Astrocyte (in vitro differentiated cells and primary cell): Measurements from ENCODE around the gene TTLL8. TPM values are rescaled to one million over a fixed set of nuclear protein-coding genes. Genes with fewer than 3 reads are reported as not detected.
"Not testable (repeated sequence)": the region's sequence is repeated elsewhere in the genome, so short reads cannot be mapped to it uniquely, and the experiment has no call there.

Experiments used
- DNase-seq: peaks from one replicate; pipeline ENCODE4 v3.0.0-alpha.2; 2010; ENCODE audit warnings: low read depth
- FAIRE-seq: peaks from 2 replicates; lab custom pipeline; 2011; peaks lifted over from hg19 to GRCh38; lab: Jason Lieb, UNC
- H2AFZ ChIP-seq: 2 replicates; pipeline ENCODE4 v1.6.0; 2012; ENCODE audit warnings: low read depth, low read length, inconsistent platforms
- H3K27ac ChIP-seq: 2 replicates; pipeline ENCODE4 v1.5.1; 2011; ENCODE audit warnings: low read depth, low read length, inconsistent platforms
- H3K27me3 ChIP-seq: 2 replicates; pipeline ENCODE4 v1.6.0; 2011; ENCODE audit warnings: low read length, inconsistent platforms; ENCODE audit not compliant: insufficient read depth
- H3K36me3 ChIP-seq: 2 replicates; pipeline ENCODE4 v1.5.1; 2011; ENCODE audit warnings: low read length, inconsistent platforms; ENCODE audit not compliant: insufficient read depth
- H3K4me1 ChIP-seq: 2 replicates; pipeline ENCODE4 v1.5.1; 2011; ENCODE audit warnings: low read length, inconsistent platforms; ENCODE audit not compliant: insufficient read depth
- H3K4me2 ChIP-seq: 2 replicates; pipeline ENCODE4 v1.6.0; 2012; ENCODE audit warnings: low read length, inconsistent platforms
- H3K4me3 ChIP-seq: 2 replicates; pipeline ENCODE4 v1.5.1; 2011; ENCODE audit warnings: low read depth, mild to moderate bottlenecking, low read length, inconsistent platforms; ENCODE audit not compliant: insufficient read depth
- H3K79me2 ChIP-seq: 2 replicates; pipeline ENCODE4 v1.6.0; 2012; ENCODE audit warnings: mild to moderate bottlenecking, low read length, inconsistent platforms; ENCODE audit not compliant: insufficient read depth
- H3K9ac ChIP-seq: 2 replicates; pipeline ENCODE4 v1.6.0; 2012; ENCODE audit warnings: mild to moderate bottlenecking, low read length, inconsistent platforms
- H3K9me3 ChIP-seq: 2 replicates; pipeline ENCODE4 v1.5.1; 2012; ENCODE audit warnings: low read depth, mild to moderate bottlenecking, low read length, inconsistent platforms; ENCODE audit not compliant: insufficient read depth
- H4K20me1 ChIP-seq: 2 replicates; pipeline ENCODE4 v1.6.0; 2012; ENCODE audit warnings: low read length, inconsistent platforms; ENCODE audit not compliant: insufficient read depth
- H3K27ac Mint-ChIP-seq: one replicate; pipeline ENCODE4 v1.8.0; 2021; ENCODE audit warnings: mild to moderate bottlenecking, mixed read lengths; ENCODE audit not compliant: unreplicated experiment
- H3K27me3 Mint-ChIP-seq: one replicate; pipeline ENCODE4 v1.8.0; 2021; ENCODE audit warnings: low read depth, mixed read lengths; ENCODE audit not compliant: unreplicated experiment
- H3K36me3 Mint-ChIP-seq: one replicate; pipeline ENCODE4 v1.8.0; 2021; ENCODE audit warnings: low read depth, mixed read lengths; ENCODE audit not compliant: unreplicated experiment
- H3K4me1 Mint-ChIP-seq: one replicate; pipeline ENCODE4 v1.8.0; 2021; ENCODE audit warnings: low read depth, mixed read lengths; ENCODE audit not compliant: unreplicated experiment
- H3K4me3 Mint-ChIP-seq: one replicate; pipeline ENCODE4 v1.8.0; 2021; ENCODE audit warnings: mild to moderate bottlenecking, moderate library complexity, mixed read lengths; ENCODE audit not compliant: unreplicated experiment
- H3K9me3 Mint-ChIP-seq: one replicate; pipeline ENCODE4 v1.8.0; 2021; ENCODE audit warnings: mild to moderate bottlenecking, mixed read lengths; ENCODE audit not compliant: unreplicated experiment
- CTCF ChIP-seq: IDR thresholded peaks from 2 replicates; pipeline ENCODE4 v1.5.1; 2011; ENCODE audit warnings: low read depth, mild to moderate bottlenecking, inconsistent platforms, low read length, moderate library complexity; ENCODE audit not compliant: insufficient read depth
- EZH2 ChIP-seq: IDR thresholded peaks from 2 replicates; pipeline ENCODE4 v1.6.1; 2012; ENCODE audit warnings: mild to moderate bottlenecking, low read length, inconsistent platforms; ENCODE audit not compliant: insufficient read depth
- total RNA-seq: library from RNA; stranded (reverse); gene quantifications from 2 replicates; pipeline ENCODE4 v1.2.1, GENCODE V29; 2021

Gene TTLL8
- total RNA-seq, 1 donor from 2014 or later: not detected

- Histone ChIP-seq H3K4me1 (no peaks in the 10 kb centered on the region), H3K9me3 (no peaks in the 10 kb centered on the region), H3K79me2 (no peaks in the 10 kb centered on the region), H3K27me3 (no peaks in the 10 kb centered on the region), H3K4me3 (no peak overlapping the region), H4K20me1 (no peaks in the 10 kb centered on the region), H2AFZ (no peak overlapping the region), H3K27ac (no peak overlapping the region), H3K36me3 (no peaks in the 10 kb centered on the region), H3K9ac (no peak overlapping the region), H3K4me2 (no peak overlapping the region)
- TF ChIP-seq CTCF: peak; percentile 50
- no peak for TF ChIP-seq EZH2
- Mint-ChIP-seq H3K4me3 (no peak overlapping the region), H3K27me3 (peaks cover 27% of the 10 kb centered on the region), H3K36me3 (no peaks in the 10 kb centered on the region), H3K27ac (no peak overlapping the region), H3K9me3 (peaks cover 19% of the 10 kb centered on the region), H3K4me1 (no peaks in the 10 kb centered on the region)
- DNase-seq (no peak), FAIRE-seq (no peak)
These were observed 65.0 kb downstream of the TTLL8 start for GRCh38 chr22:49992921-49993648.

GRCh38 chr22:49991907-49992533 is 66.1 kb downstream of the TTLL8 start:
- H3K36me3 Mint-ChIP-seq: no peaks in the 10 kb centered on the region
- H3K27me3 Mint-ChIP-seq: peaks cover 27% of the 10 kb centered on the region
- Histone ChIP-seq H4K20me1 (no peaks in the 10 kb centered on the region), H2AFZ (no peak overlapping the region), H3K9ac (no peak overlapping the region), H3K79me2 (no peaks in the 10 kb centered on the region), H3K27ac (no peak overlapping the region), H3K27me3 (no peaks in the 10 kb centered on the region), H3K4me3 (no peak overlapping the region), H3K36me3 (no peaks in the 10 kb centered on the region), H3K9me3 (no peaks in the 10 kb centered on the region), H3K4me1 (no peaks in the 10 kb centered on the region), H3K4me2 (no peak overlapping the region)
- no peak overlapping the region for H3K27ac Mint-ChIP-seq
- H3K4me3 Mint-ChIP-seq: no peak overlapping the region
- TF ChIP-seq CTCF (no peak), EZH2 (no peak)
- H3K4me1 Mint-ChIP-seq: no peaks in the 10 kb centered on the region
- H3K9me3 Mint-ChIP-seq: peaks cover 19% of the 10 kb centered on the region
- DNase-seq (no peak), FAIRE-seq (no peak)

- TF ChIP-seq EZH2 (no peak), CTCF (no peak)
- H3K36me3 ChIP-seq: no peaks in the 10 kb centered on the region
- no peak overlapping the region for H2AFZ ChIP-seq
- H3K9me3 ChIP-seq: no peaks in the 10 kb centered on the region
- DNase-seq: no peak
- no peaks in the 10 kb centered on the region for H3K4me1 Mint-ChIP-seq
- no peaks in the 10 kb centered on the region for H3K4me1 ChIP-seq
- no peaks in the 10 kb centered on the region for H3K36me3 Mint-ChIP-seq
- peaks cover 30% of the 10 kb centered on the region for H3K27me3 Mint-ChIP-seq
- no peak overlapping the region for H3K9ac ChIP-seq
- H3K9me3 Mint-ChIP-seq: peaks cover 22% of the 10 kb centered on the region
- H3K27ac ChIP-seq: no peak overlapping the region
- no peaks in the 10 kb centered on the region for H3K79me2 ChIP-seq
- H3K4me2 ChIP-seq: no peak overlapping the region
- H3K4me3 Mint-ChIP-seq: no peak overlapping the region
- no peak overlapping the region for H3K4me3 ChIP-seq
- no peaks in the 10 kb centered on the region for H4K20me1 ChIP-seq
- no peaks in the 10 kb centered on the region for H3K27me3 ChIP-seq
- no peak overlapping the region for H3K27ac Mint-ChIP-seq
- no peak for FAIRE-seq
These were observed 66.9 kb downstream of the TTLL8 start for GRCh38 chr22:49991167-49991566.

- peak overlapping the region; percentile 18 for H3K27ac Mint-ChIP-seq
- not testable (repeated sequence) for H4K20me1 ChIP-seq, FAIRE-seq, H3K4me2 ChIP-seq, H3K9ac ChIP-seq, H3K27me3 ChIP-seq, H2AFZ ChIP-seq, H3K4me1 Mint-ChIP-seq, H3K9me3 ChIP-seq, DNase-seq, H3K4me3 ChIP-seq, H3K79me2 ChIP-seq, H3K27ac ChIP-seq, H3K4me3 Mint-ChIP-seq, H3K36me3 ChIP-seq, H3K4me1 ChIP-seq, H3K36me3 Mint-ChIP-seq
- H3K27me3 Mint-ChIP-seq: peaks cover 42% of the 10 kb centered on the region
- peaks cover 30% of the 10 kb centered on the region for H3K9me3 Mint-ChIP-seq
These were observed 68.3 kb downstream of the TTLL8 start for GRCh38 chr22:49989826-49990225.
